Measurements from ENCODE around the gene STMN3.

Gene STMN3

DNA sequence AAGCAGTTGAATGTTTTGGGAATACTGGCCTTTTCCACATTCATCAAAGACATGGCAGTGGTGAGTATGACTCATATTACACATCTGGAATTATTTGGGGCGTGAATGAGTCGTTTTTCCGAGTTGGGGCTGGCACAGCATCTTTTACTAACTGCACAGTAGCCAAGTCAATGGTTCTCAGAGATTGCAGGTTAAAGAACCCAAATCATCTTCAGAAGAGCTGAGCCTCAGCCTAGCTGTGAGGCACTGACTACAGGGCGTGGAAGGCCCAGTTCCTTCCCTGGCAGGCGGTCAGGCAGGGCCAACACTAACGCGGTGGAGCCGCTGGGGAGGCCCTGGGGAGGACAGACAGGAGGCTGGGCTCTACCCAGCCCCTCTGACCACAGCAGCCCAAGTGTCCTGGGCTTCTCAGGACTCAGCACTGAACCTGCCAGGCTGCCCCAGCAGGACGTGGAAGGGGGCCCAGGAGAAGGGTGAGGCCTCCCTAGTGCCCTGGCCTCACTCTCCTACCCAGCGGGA lies 59.1 kb downstream of the STMN3 start:
- DNase-seq (ENCODE audit: low read depth in 1 of 2, low spot score in 1 of 2): no peak
- TF ChIP-seq GABPA (IDR thresholded peaks at IDR 0.05; ENCODE audit: low read depth) (no peak), POLR2AphosphoS5 (IDR thresholded peaks at IDR 0.05; ENCODE audit: low read depth) (no peak), SPI1 (IDR thresholded peaks at IDR 0.05; ENCODE audit: borderline replicate concordance, low read depth) (no peak)
- TF ChIP-seq, protein P1, sequence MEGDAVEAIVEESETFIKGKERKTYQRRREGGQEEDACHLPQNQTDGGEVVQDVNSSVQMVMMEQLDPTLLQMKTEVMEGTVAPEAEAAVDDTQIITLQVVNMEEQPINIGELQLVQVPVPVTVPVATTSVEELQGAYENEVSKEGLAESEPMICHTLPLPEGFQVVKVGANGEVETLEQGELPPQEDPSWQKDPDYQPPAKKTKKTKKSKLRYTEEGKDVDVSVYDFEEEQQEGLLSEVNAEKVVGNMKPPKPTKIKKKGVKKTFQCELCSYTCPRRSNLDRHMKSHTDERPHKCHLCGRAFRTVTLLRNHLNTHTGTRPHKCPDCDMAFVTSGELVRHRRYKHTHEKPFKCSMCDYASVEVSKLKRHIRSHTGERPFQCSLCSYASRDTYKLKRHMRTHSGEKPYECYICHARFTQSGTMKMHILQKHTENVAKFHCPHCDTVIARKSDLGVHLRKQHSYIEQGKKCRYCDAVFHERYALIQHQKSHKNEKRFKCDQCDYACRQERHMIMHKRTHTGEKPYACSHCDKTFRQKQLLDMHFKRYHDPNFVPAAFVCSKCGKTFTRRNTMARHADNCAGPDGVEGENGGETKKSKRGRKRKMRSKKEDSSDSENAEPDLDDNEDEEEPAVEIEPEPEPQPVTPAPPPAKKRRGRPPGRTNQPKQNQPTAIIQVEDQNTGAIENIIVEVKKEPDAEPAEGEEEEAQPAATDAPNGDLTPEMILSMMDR (IDR thresholded peaks at IDR 0.05; ENCODE audit: insufficient read depth, low read length): no peak
- TF ChIP-seq, protein P2, sequence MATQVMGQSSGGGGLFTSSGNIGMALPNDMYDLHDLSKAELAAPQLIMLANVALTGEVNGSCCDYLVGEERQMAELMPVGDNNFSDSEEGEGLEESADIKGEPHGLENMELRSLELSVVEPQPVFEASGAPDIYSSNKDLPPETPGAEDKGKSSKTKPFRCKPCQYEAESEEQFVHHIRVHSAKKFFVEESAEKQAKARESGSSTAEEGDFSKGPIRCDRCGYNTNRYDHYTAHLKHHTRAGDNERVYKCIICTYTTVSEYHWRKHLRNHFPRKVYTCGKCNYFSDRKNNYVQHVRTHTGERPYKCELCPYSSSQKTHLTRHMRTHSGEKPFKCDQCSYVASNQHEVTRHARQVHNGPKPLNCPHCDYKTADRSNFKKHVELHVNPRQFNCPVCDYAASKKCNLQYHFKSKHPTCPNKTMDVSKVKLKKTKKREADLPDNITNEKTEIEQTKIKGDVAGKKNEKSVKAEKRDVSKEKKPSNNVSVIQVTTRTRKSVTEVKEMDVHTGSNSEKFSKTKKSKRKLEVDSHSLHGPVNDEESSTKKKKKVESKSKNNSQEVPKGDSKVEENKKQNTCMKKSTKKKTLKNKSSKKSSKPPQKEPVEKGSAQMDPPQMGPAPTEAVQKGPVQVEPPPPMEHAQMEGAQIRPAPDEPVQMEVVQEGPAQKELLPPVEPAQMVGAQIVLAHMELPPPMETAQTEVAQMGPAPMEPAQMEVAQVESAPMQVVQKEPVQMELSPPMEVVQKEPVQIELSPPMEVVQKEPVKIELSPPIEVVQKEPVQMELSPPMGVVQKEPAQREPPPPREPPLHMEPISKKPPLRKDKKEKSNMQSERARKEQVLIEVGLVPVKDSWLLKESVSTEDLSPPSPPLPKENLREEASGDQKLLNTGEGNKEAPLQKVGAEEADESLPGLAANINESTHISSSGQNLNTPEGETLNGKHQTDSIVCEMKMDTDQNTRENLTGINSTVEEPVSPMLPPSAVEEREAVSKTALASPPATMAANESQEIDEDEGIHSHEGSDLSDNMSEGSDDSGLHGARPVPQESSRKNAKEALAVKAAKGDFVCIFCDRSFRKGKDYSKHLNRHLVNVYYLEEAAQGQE (IDR thresholded peaks at IDR 0.05; ENCODE audit: insufficient replicate concordance, low read depth): no peak
- Histone ChIP-seq H3K27ac (replicated peaks) (no peak overlapping the region), H3K4me3 (replicated peaks; ENCODE audit: insufficient read depth, low read length) (no peak overlapping the region), H3K27me3 (ENCODE audit: insufficient read depth, poor library complexity, severe bottlenecking) (no peaks in the 10 kb centered on the region)

DNA sequence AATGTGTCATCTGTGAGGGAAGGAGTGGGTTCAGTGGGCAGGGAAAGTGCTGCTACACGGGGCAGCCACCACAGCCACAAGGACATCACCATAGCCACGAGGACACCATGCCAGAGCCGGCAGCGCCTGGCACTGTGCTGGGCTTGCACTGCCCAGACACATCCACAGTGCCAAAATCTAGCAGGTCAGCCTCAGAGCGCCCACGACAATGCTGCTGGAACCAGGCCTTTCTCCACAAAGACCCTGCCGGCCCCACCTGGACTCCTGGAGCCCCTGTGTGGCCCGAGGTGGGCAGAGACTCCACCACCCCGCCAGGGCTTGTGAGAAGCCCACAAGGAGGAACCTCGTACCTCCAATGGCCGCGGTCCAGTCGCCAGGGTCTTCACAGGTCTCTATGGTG lies 60.6 kb downstream of the STMN3 start:
- Histone ChIP-seq H3K27ac (replicated peaks) (no peak overlapping the region), H3K27me3 (ENCODE audit: insufficient read depth, poor library complexity, severe bottlenecking) (no peaks in the 10 kb centered on the region), H3K4me3 (replicated peaks; ENCODE audit: insufficient read depth, low read length) (no peak overlapping the region)
- TF ChIP-seq POLR2AphosphoS5 (IDR thresholded peaks at IDR 0.05; ENCODE audit: low read depth) (no peak), SPI1 (IDR thresholded peaks at IDR 0.05; ENCODE audit: borderline replicate concordance, low read depth) (no peak), GABPA (IDR thresholded peaks at IDR 0.05; ENCODE audit: low read depth) (no peak)
- TF ChIP-seq, protein P1 (IDR thresholded peaks at IDR 0.05; ENCODE audit: insufficient read depth, low read length): no peak
- TF ChIP-seq, protein P2 (IDR thresholded peaks at IDR 0.05; ENCODE audit: insufficient replicate concordance, low read depth): no peak
- DNase-seq (ENCODE audit: low read depth in 1 of 2, low spot score in 1 of 2): no peak

DNA sequence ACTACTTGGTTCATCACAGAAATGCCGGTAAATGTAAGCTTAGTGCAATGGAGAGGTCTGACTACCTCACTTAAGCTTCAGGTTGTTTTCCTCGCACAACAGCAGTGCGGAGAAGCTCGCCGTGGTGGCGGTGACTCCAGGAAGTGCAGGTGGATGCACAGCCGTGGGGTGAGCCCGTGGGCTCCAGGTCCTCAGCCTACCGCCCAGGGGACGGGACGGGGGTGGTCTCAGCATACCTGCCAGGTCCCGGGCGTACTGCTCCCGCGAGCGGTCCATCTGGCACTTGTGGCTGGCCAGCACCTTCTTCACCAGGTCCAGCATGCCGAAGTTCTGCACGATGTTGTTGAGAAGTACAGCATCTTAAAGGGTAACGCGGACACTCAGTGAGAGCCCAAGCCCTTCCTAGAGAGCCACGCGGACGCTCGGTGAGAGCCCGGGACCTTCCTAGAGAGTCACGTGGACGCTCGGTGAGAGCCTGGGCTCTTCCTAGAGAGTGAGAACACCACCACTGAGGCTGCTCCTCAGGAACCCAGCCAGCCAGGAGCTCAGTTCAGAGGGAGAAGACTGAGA lies 61.4 kb downstream of the STMN3 start:
- H3K27me3 ChIP-seq (ENCODE audit: insufficient read depth, poor library complexity, severe bottlenecking): no peaks in the 10 kb centered on the region
- H3K27ac ChIP-seq (replicated peaks): no peak overlapping the region
- no peak for DNase-seq (ENCODE audit: low read depth in 1 of 2, low spot score in 1 of 2)
- no peak overlapping the region for H3K4me3 ChIP-seq (replicated peaks; ENCODE audit: insufficient read depth, low read length)
- no peak for TF ChIP-seq SPI1 (IDR thresholded peaks at IDR 0.05; ENCODE audit: borderline replicate concordance, low read depth)
- no peak for TF ChIP-seq POLR2AphosphoS5 (IDR thresholded peaks at IDR 0.05; ENCODE audit: low read depth)
- TF ChIP-seq, protein P1 (IDR thresholded peaks at IDR 0.05; ENCODE audit: insufficient read depth, low read length): no peak
- no peak for TF ChIP-seq GABPA (IDR thresholded peaks at IDR 0.05; ENCODE audit: low read depth)
- TF ChIP-seq, protein P2 (IDR thresholded peaks at IDR 0.05; ENCODE audit: insufficient replicate concordance, low read depth): no peak
